Measurements from ENCODE around the gene FSIP1. TPM values are rescaled to one million over a fixed set of nuclear protein-coding genes. Genes with fewer than 3 reads are reported as not detected.

The FSIP1 gene
- total RNA-seq, 4 donors from 2014 or later = 0.94 to 3.2 (median 2.0) TPM

DNA sequence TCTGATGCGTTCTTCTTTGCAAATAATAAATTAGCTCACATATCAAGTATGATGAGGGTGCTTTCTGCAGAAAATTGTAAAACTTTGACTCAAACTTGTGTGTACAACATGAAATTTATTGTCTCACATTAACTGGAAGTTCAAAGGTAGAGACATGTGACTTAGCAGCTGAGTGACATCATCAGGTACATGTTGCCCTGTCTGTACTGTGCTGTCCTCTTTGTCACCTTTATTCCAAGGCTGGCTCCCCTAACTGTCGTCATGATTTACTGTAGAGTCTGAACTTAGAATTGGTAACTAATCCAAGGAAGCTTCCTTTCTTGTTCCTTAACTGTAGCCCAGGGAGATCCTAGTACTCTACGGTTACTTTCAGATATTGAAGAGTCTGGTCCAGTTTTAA is 12.3 kb upstream of the FSIP1 start:
- no peaks in the 10 kb centered on the region for H3K27me3 ChIP-seq
- H3K4me3 ChIP-seq = no peak overlapping the region
- ATAC-seq = no peak
- H3K9me3 ChIP-seq = no peaks in the 10 kb centered on the region
- H3K27ac ChIP-seq = no peak overlapping the region
- TF ChIP-seq, protein P1, sequence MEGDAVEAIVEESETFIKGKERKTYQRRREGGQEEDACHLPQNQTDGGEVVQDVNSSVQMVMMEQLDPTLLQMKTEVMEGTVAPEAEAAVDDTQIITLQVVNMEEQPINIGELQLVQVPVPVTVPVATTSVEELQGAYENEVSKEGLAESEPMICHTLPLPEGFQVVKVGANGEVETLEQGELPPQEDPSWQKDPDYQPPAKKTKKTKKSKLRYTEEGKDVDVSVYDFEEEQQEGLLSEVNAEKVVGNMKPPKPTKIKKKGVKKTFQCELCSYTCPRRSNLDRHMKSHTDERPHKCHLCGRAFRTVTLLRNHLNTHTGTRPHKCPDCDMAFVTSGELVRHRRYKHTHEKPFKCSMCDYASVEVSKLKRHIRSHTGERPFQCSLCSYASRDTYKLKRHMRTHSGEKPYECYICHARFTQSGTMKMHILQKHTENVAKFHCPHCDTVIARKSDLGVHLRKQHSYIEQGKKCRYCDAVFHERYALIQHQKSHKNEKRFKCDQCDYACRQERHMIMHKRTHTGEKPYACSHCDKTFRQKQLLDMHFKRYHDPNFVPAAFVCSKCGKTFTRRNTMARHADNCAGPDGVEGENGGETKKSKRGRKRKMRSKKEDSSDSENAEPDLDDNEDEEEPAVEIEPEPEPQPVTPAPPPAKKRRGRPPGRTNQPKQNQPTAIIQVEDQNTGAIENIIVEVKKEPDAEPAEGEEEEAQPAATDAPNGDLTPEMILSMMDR (IDR thresholded peaks at IDR 0.05) = no peak
- TF ChIP-seq POLR2AphosphoS5 (IDR thresholded peaks at IDR 0.05) (no peak), POLR2A (IDR thresholded peaks at IDR 0.05) (no peak), EP300 (IDR thresholded peaks at IDR 0.05) (no peak)
- peaks cover 0 to 11% (median 0%) of the 10 kb centered on the region in 3 donors for H3K4me1 ChIP-seq
- H3K36me3 ChIP-seq = no peaks in the 10 kb centered on the region
- 83 to 97% methylated on average over 2 to 3 of the region's 3 CpGs for WGBS, 2 donors (ENCODE audit: low coverage in 1 of 2)

DNA sequence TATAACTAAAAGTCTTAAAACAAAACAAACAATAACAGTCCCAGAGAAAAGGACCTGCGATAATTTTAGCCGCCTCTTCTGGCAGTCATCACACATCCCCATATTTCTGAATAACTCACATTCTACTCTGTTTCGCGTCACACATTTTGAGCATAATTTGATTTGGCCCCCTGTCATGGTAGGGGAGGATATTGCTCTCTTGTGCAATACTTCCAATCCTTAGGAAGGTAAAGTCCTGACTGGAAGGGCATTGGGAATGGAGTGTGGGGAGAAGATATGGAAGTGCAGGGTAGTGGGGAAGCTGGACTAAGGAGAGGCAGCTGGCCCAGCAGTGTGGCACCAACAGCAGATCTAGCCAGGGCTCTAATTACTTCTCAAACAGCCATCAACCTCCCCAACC is 11.3 kb upstream of the FSIP1 start:
- H3K4me3 ChIP-seq = no peak overlapping the region
- no peak for TF ChIP-seq POLR2A (IDR thresholded peaks at IDR 0.05)
- TF ChIP-seq POLR2AphosphoS5 (IDR thresholded peaks at IDR 0.05) = no peak
- no peak for TF ChIP-seq EP300 (IDR thresholded peaks at IDR 0.05)
- TF ChIP-seq, protein P1 (IDR thresholded peaks at IDR 0.05) = no peak
- ATAC-seq = no peak
- no peaks in the 10 kb centered on the region for H3K36me3 ChIP-seq
- WGBS, 2 donors (ENCODE audit: low coverage in 1 of 2) = 70 to 93% methylated on average over 4 of the region's 4 CpGs
- H3K27ac ChIP-seq = no peak overlapping the region
- no peaks in the 10 kb centered on the region for H3K27me3 ChIP-seq
- H3K4me1 ChIP-seq = peaks cover 0 to 21% (median 0%) of the 10 kb centered on the region in 3 donors
- H3K9me3 ChIP-seq = no peaks in the 10 kb centered on the region

DNA sequence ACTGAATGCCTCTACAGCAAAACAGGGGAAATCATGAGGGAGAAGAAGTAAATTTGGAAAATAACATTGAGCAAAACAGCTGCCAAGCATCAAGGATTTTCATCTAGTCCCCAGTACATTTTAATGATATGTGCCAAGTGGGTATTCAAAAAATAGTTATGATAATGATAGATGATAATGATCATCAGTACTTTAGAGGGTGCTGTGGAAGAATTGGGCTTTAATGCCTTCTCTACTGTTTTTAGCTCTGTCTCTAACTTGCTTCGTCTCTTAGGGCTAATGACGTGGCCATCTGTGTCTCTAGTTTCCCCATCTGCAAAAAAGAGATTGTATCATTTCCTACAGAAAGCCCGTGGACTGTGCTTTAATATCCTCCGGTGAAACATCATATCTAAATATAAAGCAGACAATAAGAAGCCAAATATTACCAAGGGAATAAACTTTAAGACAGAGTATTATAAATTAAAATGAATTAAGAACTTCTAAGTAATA is 10.2 kb upstream of the FSIP1 start:
- WGBS, 2 donors (ENCODE audit: low coverage in 1 of 2) = 7 to 20% methylated on average over 4 of the region's 4 CpGs
- no peaks in the 10 kb centered on the region for H3K27me3 ChIP-seq
- peaks cover 0 to 29% (median 0%) of the 10 kb centered on the region in 3 donors for H3K4me1 ChIP-seq
- H3K4me3 ChIP-seq = no peak overlapping the region
- no peak overlapping the region for H3K27ac ChIP-seq
- H3K36me3 ChIP-seq = no peaks in the 10 kb centered on the region
- ATAC-seq = no peak
- no peaks in the 10 kb centered on the region for H3K9me3 ChIP-seq
- TF ChIP-seq POLR2A (IDR thresholded peaks at IDR 0.05) = no peak
- TF ChIP-seq EP300 (IDR thresholded peaks at IDR 0.05) = no peak
- TF ChIP-seq, protein P1 (IDR thresholded peaks at IDR 0.05) = no peak
- no peak for TF ChIP-seq POLR2AphosphoS5 (IDR thresholded peaks at IDR 0.05)

DNA sequence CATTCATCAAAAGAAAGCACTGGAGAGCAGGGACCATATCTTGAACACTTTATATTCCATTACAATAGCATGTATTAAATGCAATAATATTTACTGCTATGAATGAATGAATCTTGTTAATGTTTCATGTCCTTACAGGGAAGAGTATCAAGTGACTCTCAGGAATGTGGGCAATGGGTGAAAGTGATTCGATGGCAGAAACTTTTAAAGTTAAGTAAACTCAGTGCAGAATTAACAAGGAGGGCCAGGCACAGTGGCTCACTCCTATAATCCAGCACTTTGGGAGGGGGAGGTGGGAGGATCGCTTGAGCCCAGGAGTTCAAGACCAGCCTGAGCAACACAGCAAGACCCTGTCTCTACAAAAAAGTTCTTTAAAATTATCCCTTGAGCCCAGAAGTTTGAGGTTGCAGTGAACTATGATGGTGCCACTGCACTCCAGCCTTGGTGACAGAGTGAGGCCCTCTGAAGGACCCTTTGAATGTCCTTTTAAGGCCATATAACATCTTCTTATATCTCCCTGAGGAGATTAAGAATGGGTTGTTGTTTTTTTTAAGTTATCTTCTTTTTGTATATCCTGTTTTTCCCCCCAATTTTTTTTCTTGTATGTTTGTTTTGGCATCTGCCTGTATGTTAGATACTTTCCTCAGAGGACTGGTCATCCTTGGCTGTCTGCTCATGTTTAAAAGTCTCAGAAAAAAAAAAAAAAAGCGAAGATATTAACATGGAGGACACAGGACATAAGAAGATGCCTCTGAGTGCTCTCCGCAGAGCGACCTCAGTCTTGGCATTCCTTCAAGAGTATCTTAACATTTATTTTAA is 9.6 kb upstream of the FSIP1 start:
- Histone ChIP-seq H3K4me3 (no peak overlapping the region), H3K36me3 (no peaks in the 10 kb centered on the region), H3K9me3 (no peaks in the 10 kb centered on the region), H3K4me1 (peaks cover 0 to 29% (median 0%) of the 10 kb centered on the region in 3 donors), H3K27me3 (no peaks in the 10 kb centered on the region), H3K27ac (no peak overlapping the region)
- WGBS, 2 donors (ENCODE audit: low coverage in 1 of 2) = 55 to 66% methylated on average over 4 to 5 of the region's 5 CpGs
- TF ChIP-seq POLR2AphosphoS5 (IDR thresholded peaks at IDR 0.05) (no peak), POLR2A (IDR thresholded peaks at IDR 0.05) (no peak), EP300 (IDR thresholded peaks at IDR 0.05) (no peak)
- TF ChIP-seq, protein P1 (IDR thresholded peaks at IDR 0.05) = no peak
- ATAC-seq = no peak

DNA sequence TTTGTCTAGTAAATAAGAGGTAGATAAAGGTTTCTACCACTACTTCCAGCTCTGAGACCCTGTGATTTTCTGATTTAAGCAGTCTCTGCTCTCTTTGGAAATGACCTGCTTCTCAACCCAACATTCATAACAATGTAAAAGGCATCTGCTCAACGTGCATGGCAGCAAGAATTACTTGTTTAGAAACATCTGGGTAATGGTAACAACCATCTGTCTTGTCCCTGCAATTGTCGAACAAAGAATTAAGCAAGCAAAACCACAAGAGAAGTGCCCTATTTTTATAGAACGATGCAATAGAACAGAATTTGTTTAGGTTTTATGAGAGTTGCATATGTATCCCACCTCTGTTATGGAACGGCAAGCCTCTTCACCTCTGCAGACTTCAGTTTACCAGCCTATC is 7.1 kb upstream of the FSIP1 start:
- Histone ChIP-seq H3K4me3 (no peak overlapping the region), H3K27me3 (no peaks in the 10 kb centered on the region), H3K36me3 (no peaks in the 10 kb centered on the region), H3K9me3 (no peaks in the 10 kb centered on the region), H3K4me1 (peaks cover 0 to 51% (median 3%) of the 10 kb centered on the region in 3 donors), H3K27ac (peak overlapping the region in 3 of 4 donors; percentile 11 to 25 (median 22))
- ATAC-seq = no peak
- TF ChIP-seq, protein P1 (IDR thresholded peaks at IDR 0.05) = no peak
- no peak for TF ChIP-seq EP300 (IDR thresholded peaks at IDR 0.05)
- TF ChIP-seq POLR2A (IDR thresholded peaks at IDR 0.05) = no peak
- TF ChIP-seq POLR2AphosphoS5 (IDR thresholded peaks at IDR 0.05) = no peak
- 47 to 68% methylated on average over 4 of the region's 4 CpGs for WGBS, 2 donors (ENCODE audit: low coverage in 1 of 2)

Data from gastroesophageal sphincter (tissue), 4 donors.